ENCODE measurements around the gene EEF1E1. TPM values are rescaled to one million over a fixed set of nuclear protein-coding genes. Genes with fewer than 3 reads are reported as not detected.
"Not testable (repeated sequence)": the region's sequence is repeated elsewhere in the genome, so short reads cannot be mapped to it uniquely, and the experiment has no call there.

The EEF1E1 gene
- total RNA-seq, 2 donors from 2014 or later = 9.8 to 21.7 TPM

DNA sequence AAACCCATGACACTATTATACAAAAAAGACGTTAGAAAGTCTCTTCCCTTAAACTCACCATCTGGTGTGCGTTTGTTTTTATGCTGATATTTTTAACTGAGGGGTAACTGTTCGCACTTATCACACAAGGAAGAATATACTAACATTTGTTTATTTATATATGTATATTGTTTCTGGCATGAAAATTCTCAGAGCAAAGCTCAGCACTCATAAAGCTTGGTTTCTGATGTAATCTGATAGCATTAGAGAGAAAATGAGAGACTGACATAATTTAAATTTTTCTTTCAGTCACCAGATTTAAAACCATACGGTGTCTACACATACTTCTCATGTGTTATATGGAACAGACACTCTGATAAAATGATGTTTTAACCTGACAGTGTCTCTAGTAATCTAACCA is 45.1 kb downstream of the EEF1E1 start:
- no peak overlapping the region for H3K27ac ChIP-seq
- no peaks in the 10 kb centered on the region for H3K4me1 ChIP-seq
- intact Hi-C loops (cut with DNase I) = loop anchor here (10.0 kb wide), 1 partner anchor 332 kb away; the partner anchor contains the start of gene BMP6
- no peaks in the 10 kb centered on the region for H3K36me3 ChIP-seq
- H3K4me3 ChIP-seq = no peak overlapping the region
- no peaks in the 10 kb centered on the region for H3K27me3 ChIP-seq
- no peak for DNase-seq
- no peak overlapping the region for H3K9ac ChIP-seq (ENCODE audit: low read depth in 2 of 2, low read length in 2 of 2)
- H3K9me3 ChIP-seq = no peaks in the 10 kb centered on the region
- no peak for TF ChIP-seq CTCF (IDR thresholded peaks at IDR 0.05)

DNA sequence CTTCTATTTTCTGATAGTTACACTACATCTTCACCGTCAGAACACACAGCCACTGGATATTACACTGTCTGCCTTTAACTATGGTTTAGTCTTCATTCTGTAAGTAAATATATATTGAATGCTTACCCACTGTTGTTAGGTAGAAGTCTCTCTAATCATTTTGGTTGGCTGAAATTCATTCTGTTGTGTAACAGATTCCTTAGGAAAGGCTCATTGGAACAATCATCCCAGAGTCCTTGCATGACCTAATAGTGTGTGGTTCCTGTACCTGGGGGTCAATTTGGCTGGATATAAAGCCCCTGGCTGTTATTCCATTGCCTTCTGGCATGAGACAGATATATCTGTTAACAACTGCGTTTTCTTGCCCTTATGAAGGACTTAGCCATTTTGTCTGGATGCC is 48.1 kb downstream of the EEF1E1 start:
- no peak overlapping the region for H3K4me3 ChIP-seq
- no peak overlapping the region for H3K9ac ChIP-seq (ENCODE audit: low read depth in 2 of 2, low read length in 2 of 2)
- no peaks in the 10 kb centered on the region for H3K36me3 ChIP-seq
- H3K27ac ChIP-seq = no peak overlapping the region
- intact Hi-C loops (cut with DNase I) = loop anchor here (10.0 kb wide), 1 partner anchor 329 kb away; the partner anchor contains the start of gene BMP6
- no peak for DNase-seq
- H3K9me3 ChIP-seq = no peaks in the 10 kb centered on the region
- no peaks in the 10 kb centered on the region for H3K27me3 ChIP-seq
- TF ChIP-seq CTCF (IDR thresholded peaks at IDR 0.05) = no peak
- H3K4me1 ChIP-seq = no peaks in the 10 kb centered on the region

DNA sequence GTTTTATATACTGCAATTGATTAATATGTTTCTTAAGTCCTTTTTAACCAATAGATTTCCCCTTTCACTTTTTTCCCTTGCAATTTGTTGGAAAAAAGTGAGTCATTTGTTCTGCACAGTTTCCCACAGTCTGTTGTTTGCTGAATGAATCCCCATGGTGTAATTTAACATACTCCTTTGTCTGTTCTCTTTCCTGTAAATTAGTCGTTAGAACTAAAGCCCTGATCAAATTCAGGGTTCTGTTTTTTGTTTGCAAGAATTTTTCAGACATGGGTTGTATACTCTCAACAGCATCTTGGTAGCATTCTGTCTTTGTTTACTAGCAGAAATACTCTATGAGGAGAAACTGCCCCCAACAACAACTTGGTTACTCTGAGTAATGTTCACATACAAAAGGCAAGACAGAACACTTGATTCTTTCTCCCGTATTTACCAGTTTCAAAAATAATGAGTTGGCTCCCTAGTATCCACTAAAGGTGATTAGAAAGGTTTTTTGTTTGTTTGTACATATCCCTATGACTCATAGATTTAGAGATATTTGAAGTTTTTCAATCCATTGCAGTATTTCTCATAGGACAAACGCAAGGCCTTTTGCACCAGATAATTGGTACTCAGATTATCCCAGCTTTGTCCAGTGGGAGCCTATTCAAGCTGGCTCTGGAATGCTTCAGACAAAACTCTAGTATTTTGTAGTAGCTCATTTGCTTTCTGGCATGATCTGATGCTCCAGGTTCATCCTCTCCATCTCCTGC is 54.6 kb downstream of the EEF1E1 start:
- no peaks in the 10 kb centered on the region for H3K4me1 ChIP-seq
- no peaks in the 10 kb centered on the region for H3K9me3 ChIP-seq
- H3K36me3 ChIP-seq = no peaks in the 10 kb centered on the region
- H3K27me3 ChIP-seq = no peaks in the 10 kb centered on the region
- no peak overlapping the region for H3K4me3 ChIP-seq
- intact Hi-C loops (cut with DNase I) = no loop called here
- H3K9ac ChIP-seq (ENCODE audit: low read depth in 2 of 2, low read length in 2 of 2) = no peak overlapping the region
- no peak for DNase-seq
- H3K27ac ChIP-seq = no peak overlapping the region
- no peak for TF ChIP-seq CTCF (IDR thresholded peaks at IDR 0.05)

DNA sequence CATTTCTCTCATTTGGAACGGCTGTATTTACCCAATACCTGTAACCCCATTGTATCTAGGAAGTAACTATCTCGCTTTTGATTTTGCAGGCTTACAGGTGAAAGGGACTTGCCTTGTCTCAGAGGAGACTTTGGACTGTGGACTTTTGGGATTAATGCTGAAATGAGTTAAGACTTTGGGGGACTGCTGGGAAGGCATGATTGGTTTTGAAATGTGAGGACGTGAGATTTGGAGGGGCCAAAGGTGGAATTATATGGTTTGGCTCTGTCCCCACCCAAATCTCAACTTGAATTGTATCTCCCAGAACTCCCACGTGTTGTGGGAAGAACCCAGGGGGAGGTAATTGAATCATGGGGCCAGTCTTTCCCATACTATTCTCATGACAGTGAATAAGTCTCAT is 56.6 kb downstream of the EEF1E1 start:
- H3K4me3 ChIP-seq; H3K9me3 ChIP-seq; H3K36me3 ChIP-seq; H3K27ac ChIP-seq; H3K9ac ChIP-seq (ENCODE audit: low read depth in 2 of 2, low read length in 2 of 2); H3K27me3 ChIP-seq; H3K4me1 ChIP-seq; intact Hi-C loops (cut with DNase I); DNase-seq: not testable (repeated sequence)

- intact Hi-C loops (cut with DNase I) = no loop called here
- H3K4me1 ChIP-seq = no peaks in the 10 kb centered on the region
- H3K27ac ChIP-seq = no peak overlapping the region
- no peaks in the 10 kb centered on the region for H3K9me3 ChIP-seq
- H3K9ac ChIP-seq (ENCODE audit: low read depth in 2 of 2, low read length in 2 of 2) = no peak overlapping the region
- no peak for DNase-seq
- H3K36me3 ChIP-seq = no peaks in the 10 kb centered on the region
- H3K4me3 ChIP-seq = no peak overlapping the region
- H3K27me3 ChIP-seq = no peaks in the 10 kb centered on the region
- TF ChIP-seq CTCF (IDR thresholded peaks at IDR 0.05) = no peak
These were observed 59.1 kb downstream of the EEF1E1 start for GRCh38 chr6:8043221-8043620.

- H3K27me3 ChIP-seq = no peaks in the 10 kb centered on the region
- H3K36me3 ChIP-seq = no peaks in the 10 kb centered on the region
- intact Hi-C loops (cut with DNase I) = no loop called here
- TF ChIP-seq CTCF (IDR thresholded peaks at IDR 0.05) = no peak
- H3K4me3 ChIP-seq = no peak overlapping the region
- no peak overlapping the region for H3K27ac ChIP-seq
- H3K9me3 ChIP-seq = no peaks in the 10 kb centered on the region
- no peaks in the 10 kb centered on the region for H3K4me1 ChIP-seq
- no peak for DNase-seq
- no peak overlapping the region for H3K9ac ChIP-seq (ENCODE audit: low read depth in 2 of 2, low read length in 2 of 2)
These were observed 60.3 kb downstream of the EEF1E1 start for GRCh38 chr6:8041913-8042583.

- H3K9ac ChIP-seq (ENCODE audit: low read depth in 2 of 2, low read length in 2 of 2); H3K4me3 ChIP-seq; H3K36me3 ChIP-seq; H3K27me3 ChIP-seq; DNase-seq; H3K27ac ChIP-seq; H3K4me1 ChIP-seq; H3K9me3 ChIP-seq; intact Hi-C loops (cut with DNase I): not testable (repeated sequence)
These were observed 68.2 kb downstream of the EEF1E1 start for GRCh38 chr6:8034107-8034506.

Measured in colonic mucosa (tissue), 4 donors.